NT2/D1 (cell line): ENCODE data around the gene ATE1.

Experiments
- SUZ12 ChIP-seq: IDR thresholded peaks from 2 replicates; pipeline ENCODE4 v1.6.1; 2011; ENCODE audit not compliant: insufficient read length, insufficient read depth; ENCODE audit errors: extremely low read depth
- ZNF274 ChIP-seq: IDR thresholded peaks from 2 replicates; pipeline ENCODE4 v1.6.1; 2011; ENCODE audit warnings: mild to moderate bottlenecking, low read depth, low read length

- TF ChIP-seq SUZ12 (no peak), ZNF274 (no peak)
These were observed 140.7 kb downstream of the ATE1 start for GRCh38 chr10:121787169-121787568.
